LHCN-M2 (cell line): ENCODE data around the gene ULK3. TPM values are rescaled to one million over a fixed set of nuclear protein-coding genes. Genes with fewer than 3 reads are reported as not detected.

Source experiments
- DNase-seq: peaks from one replicate; pipeline ENCODE4 v3.0.0-alpha.2; 2012; ENCODE audit warnings: low read depth
- total RNA-seq: library from RNA; depleted of rRNA; stranded (reverse); fragments of >200 nt; gene quantifications from 2 replicates; pipeline ENCODE4 v1.2.3, GENCODE V29; 2014

ULK3 gene
- total RNA-seq, 1 experiment from 2014 or later = 31.5 TPM

DNA sequence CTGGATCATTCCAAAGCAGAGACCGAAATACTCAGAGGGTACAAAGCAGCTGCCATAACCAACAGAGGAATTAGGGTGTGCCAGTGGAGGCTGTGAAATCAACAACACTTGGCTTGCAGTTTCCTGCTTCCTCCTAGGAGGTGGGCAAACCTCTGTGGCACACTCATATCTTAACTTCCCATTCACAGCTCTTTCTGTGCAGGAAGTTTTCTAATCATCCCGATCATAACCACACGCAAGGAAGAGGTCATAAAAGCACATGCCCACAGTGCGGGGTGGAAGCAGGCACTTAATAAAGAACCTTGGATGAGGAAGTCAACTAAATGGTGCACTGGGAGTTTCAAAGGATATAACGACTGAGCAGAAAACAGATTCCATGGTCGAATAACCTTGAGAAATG is 25.1 kb upstream of the ULK3 start:
- peak; percentile 16 for DNase-seq

DNA sequence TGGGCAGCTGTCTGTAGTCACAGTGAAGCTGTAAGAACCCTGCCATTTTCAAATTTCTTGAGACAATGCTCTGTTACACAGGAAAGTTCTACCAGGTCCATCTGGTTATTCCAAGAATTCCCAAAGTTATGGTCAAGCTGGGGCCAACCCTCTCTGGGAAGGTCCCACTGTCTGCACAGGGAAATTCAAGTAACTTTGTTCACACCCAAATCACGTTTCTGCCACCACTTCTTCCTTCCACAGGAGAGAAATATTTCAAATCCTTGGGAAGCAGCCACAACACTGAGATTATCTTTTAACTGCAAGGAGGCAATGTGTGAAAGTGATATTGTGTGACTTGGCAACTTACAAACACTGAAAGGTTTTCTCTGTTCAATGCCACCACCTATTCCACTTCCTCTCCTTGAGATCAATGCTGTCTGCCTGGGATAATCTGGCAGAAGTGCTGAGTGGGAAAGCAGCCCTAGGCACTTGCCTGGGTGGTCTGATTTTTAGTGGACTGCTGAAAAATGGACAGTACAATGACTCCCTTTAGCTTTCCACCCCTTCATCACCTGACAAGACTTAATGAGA is 24.6 kb upstream of the ULK3 start:
- no peak for DNase-seq

DNA sequence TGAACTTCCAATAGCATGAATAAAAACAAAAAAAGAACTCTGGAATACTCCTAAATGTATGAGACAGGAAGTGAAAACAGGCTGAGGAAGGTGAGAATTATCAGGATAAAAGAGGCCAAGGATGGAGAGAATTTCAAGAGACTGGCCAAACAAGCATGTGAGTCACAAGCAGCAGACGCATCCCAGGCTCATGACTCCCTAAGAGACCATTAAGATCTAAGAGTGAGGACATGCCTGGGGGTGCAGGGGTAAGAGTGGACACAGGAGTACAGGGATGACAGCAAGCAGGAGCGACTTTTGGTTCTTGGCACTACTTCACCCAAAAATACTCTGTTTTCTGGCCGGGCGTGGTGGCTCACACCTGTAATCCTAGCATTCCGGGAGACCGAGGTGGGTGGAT is 23.1 kb upstream of the ULK3 start:
- peak; percentile 57 for DNase-seq

DNA sequence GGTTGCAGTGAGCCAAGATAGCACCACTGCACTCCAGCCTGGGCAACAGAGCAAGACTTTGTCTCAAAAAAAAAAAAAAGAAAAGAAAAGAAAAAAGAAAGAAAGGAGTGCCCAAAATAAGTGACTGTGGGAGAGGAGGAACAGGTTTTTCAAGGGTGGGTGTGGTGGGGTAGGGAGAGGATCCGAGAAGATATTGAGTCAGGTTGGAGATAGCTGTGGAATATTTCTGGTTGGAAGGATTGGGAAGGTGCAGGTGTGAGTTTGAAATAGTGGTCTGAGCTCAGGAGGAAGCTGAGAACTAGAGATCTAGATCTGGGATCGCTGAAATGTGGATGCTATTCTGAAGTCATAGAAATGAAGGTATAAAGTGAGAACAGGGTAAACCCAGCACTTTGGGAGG is 22.4 kb upstream of the ULK3 start:
- no peak for DNase-seq

DNA sequence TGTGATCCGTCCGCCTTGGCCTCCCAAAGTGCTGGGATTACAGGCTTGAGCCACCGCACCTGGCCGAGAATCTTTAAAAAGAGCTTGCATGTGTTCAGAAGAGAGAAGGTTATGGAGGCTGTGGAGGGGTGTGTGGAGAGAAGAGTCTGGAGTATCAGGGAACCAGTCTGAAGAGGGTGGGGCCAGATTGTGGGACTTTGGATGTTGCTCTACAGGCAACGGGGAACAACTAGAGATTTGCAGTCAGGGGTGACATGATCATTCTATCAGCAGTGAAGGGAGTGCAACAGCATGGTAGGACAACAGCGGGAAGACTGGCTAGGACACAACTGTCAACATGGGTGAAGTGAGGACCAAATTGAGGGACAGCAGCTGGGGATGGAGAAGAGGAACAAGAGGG is 21.3 kb upstream of the ULK3 start:
- DNase-seq = no peak

DNA sequence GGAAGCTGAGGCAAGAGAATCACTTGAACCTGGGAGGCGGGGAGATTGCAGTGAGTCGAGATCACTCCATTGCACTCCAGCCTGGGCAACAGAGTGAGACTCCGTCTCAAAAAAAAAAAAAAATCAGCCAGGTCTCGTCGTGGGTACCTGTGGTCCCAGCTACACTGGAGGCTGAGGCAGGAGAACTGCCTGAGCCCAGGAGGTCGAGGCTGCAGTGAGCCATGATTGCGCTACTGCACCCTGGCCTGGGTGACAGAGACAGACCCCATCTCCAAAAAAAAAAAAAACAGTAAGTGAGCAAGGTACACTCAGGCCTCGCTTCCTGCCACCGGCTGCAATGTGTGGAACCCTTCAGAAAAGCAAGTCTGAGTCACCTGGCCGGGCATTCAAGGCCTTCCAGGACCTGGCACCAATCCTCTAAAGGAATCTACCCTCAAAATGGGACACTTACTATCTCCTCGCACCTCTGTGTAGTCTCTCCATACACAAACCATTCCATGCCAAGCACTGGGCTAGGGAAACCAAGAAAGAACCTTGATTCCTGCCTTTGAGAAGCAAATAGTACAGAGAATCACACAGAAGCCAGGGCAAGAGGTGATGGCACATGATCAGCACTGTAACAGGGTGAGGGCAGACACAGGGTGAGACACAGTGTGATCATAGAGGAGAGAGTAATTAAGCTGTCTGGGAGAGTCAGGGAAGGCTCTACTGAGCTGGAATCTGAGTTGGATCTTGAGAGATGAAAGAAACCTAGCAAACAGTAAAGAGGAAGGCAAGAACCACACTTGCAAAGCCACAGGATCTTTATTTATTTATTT is 20.5 kb upstream of the ULK3 start:
- no peak for DNase-seq

DNA sequence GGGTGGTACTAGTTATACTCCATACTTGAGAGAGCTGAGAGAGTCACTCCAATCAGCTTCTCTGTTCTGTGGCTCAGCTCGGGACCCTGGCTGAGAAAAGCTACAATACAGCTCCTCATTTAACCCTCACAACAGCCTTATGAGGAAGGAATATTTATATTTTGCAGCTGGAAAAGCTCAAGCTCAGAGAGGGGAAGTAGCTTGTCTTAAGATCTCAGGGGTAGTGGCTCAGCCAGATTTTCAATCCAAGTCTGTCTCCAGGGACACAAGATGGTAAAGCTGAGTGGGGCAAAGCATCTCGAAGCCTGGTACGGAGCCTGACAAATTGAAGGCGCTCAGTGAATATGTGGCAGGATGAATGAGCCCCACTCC is 15.4 kb upstream of the ULK3 start:
- no peak for DNase-seq

DNA sequence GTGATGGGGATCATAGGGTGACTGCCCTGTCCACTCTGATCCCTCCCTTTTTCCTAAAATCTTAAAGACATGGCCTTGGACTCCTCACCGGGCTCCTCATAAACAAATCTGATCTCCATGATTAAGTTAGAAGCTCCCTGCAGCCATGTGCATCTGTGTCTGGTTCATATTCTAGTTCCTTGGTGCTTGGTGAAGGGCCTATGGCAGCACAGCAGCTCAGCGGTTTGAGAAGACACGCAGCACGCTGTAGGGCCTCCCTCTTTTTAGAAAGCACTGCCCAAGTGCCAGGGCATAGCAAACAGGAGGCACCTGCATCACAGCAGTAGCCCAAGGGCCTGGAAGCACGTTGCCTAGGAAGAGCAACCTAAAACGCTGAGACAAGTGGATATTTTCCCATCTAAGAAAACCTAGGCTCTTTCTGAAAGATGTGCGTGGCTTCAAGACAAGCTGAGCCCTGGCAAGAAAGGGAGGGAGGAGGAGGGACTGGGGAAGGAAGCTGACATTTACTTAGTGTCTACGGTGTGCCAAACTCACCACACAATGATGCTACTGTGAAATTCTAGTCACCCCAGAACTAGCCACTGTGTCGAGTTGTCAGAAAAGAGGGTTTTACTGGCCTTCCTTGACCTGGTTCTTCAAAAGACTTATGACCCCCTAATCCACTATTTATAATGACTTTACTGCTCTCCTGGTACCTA is 14.9 kb upstream of the ULK3 start:
- no peak for DNase-seq

DNA sequence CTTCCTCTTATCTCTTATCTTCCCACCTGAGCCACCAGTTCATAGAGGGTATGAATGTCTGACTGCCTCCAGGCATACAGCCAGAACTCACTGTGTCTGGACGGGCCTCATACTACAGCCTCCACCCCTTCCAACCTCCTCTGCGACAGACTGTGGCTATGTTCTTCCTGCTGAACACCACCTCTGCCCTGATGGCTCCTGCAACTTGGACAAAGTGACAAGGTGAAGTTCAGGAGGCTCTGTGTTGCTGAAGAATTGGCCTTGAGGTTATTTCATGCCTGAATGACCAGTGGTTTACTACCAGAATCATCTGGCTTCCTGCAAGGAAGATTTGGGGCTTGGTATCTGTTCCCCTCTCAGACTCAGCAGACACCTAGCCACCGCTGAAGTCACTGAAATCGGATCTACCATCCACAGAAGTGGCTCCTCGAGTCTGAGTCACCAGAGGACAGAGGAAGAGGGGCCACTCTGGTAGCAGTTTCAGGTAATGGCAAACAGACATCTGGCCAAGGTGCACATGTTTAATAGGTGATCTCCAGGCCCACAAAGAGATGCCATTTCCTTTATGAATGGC is 14.2 kb upstream of the ULK3 start:
- DNase-seq = no peak

DNA sequence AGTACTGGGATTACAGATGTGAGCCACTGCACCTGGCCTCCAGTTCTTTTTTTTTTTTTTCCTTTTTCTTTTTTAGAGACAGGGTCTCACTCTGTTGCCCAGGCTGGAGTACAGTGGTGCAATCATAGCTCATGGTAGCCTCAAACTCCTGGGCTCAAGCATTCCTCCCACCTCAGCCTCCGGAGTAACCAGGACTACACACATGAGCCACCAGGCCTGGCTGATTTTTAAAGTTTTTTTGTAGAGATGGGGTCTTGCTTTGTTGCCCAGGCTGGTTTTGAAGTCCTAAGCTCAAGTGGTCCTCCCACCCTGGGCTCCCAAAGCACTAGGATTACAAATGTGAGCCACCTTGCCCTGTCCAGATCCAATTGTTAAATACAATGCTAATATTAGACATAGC is 13.6 kb upstream of the ULK3 start:
- no peak for DNase-seq

DNA sequence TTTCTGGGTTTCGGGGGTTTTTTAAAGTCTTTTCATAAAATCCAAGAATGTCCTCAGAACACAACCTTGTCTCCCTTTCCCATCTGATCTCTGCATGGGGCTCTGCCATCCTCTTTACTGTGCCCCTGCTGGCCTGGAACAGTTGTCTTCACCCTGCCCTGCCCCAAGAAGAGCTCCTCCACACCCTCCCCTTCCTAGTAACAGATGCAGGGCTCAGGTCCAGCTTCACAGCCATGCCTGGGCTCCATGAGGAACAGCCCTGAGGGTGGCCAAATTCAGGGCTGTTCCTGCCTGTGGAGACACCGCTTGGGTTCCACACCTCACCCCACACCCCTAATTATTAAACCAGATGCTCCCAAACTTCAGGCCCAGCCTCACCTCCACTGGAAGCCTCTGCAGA is 12.9 kb upstream of the ULK3 start:
- peak; percentile 56 for DNase-seq

DNA sequence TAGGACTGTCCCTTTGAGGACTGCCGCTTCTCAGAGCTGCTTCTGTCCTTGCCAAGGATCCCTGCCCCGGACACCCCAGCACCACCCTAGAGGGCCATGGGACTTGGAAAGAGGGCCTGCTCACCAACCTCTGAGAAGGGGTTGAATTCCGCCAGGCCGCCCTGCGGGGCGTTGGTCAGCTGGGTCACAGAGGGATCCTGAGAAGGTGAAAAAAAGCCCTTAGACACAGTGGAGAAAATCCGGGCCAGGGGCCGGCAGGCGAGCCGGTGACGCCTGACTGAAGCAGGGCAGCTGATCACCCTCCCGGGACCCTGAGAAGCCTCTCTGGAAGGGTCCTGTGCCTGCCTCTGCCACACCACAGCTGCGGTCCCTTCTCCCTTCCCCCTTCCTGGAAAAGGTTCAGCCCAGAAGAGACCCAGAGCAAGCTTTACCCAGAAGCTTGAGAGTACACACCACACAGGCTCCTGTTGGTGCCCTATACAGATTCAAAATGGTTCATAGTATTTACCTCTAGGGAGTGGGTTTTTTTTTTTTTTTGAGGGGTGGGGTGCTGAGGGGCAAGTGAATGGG is 11.6 kb upstream of the ULK3 start:
- DNase-seq = no peak

DNA sequence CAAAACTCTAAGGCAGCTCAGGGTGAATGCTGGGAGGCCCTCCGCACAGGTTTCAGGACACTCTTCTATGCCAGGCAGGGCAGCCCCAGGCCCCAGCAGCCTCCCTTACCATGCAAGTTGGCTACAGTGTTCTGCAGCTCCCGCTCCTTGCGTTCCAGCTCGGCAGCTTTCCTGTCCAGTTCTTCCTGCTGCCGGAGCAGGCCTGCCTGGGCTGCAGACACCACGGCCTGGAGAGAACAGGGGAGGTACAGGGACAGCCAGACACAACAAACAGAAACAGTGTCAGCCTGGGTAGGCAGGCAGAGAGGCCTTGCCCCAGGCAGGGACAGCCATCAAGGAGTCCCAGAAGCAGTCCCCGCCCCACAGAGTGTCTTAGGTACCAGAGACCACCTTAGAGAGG is 9.0 kb upstream of the ULK3 start:
- DNase-seq = no peak

DNA sequence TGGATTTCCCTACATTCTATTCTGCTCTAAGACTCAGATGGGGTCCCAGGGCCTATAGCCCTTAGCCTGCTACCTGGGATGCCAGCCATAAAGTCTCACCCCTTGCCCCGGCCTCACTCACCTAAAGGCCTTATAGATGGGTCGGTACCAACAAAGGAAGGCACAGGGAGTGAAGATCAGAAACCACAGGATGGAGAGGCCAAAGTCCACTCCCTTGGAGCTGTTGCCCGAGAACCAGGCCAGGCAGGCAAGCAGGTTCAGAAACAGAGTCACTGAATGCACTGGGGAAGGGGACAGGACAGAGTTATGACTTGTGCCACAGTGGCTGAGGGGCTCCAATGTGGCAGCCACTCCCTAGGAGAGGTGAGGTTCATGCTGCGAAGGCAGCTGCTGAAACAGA is 7.4 kb upstream of the ULK3 start:
- no peak for DNase-seq

DNA sequence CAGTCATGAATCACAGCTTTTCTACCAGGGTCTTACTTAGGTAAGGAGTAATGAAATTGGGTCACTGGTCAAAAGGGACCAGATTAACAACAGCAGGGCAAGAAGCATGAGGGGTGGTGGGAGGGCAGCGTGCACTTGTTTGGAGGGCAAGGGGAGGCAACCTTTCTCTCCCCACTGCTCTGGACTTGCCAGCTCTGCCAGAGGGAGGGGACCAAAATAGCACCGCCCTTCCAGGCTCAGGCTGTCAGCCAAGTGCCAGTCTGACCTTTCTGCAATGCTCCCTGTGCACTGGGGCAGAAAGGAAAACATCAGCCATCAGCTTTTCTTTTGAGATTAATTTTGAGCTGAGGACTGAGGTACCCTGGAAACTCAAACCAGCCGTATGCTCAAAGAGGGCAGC is 4.5 kb upstream of the ULK3 start:
- no peak for DNase-seq

DNA sequence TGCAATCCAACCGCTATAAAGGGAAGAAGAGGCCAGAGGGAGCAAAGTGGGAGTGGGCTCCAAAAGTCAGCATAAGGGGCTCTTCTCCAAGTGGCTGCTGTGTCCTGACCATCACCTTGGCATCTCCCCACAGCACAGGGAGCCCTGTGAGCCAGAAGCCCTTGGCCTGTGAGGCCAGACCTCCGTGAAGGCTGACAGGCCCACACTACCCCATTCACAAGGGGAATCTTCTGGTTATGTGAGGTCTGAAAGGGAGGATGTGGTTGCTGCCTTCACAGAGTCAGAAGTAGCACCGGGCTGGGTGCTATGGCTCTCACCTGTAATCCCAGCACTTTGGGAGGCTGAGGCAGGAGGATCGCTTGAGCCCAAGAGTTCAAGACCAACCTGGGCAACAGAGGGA is 2.6 kb upstream of the ULK3 start:
- no peak for DNase-seq

DNA sequence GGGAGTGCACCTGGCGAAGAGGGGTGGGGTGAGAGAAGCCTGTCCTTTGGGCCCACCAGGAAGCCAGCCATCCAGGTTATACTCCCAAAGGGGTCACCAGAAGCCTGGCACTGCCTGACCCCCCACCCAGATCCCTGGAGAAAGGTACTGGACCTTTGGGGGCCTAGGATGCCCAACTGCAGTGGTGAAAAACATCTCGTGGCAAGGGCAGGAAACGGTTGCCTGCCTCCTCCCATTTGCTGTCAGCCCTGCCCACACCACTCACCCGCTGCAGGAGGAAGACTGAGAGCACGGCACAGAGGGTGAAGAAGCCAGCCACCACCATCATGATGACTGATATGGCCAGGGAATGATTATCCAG is 2.2 kb upstream of the ULK3 start:
- no peak for DNase-seq

DNA sequence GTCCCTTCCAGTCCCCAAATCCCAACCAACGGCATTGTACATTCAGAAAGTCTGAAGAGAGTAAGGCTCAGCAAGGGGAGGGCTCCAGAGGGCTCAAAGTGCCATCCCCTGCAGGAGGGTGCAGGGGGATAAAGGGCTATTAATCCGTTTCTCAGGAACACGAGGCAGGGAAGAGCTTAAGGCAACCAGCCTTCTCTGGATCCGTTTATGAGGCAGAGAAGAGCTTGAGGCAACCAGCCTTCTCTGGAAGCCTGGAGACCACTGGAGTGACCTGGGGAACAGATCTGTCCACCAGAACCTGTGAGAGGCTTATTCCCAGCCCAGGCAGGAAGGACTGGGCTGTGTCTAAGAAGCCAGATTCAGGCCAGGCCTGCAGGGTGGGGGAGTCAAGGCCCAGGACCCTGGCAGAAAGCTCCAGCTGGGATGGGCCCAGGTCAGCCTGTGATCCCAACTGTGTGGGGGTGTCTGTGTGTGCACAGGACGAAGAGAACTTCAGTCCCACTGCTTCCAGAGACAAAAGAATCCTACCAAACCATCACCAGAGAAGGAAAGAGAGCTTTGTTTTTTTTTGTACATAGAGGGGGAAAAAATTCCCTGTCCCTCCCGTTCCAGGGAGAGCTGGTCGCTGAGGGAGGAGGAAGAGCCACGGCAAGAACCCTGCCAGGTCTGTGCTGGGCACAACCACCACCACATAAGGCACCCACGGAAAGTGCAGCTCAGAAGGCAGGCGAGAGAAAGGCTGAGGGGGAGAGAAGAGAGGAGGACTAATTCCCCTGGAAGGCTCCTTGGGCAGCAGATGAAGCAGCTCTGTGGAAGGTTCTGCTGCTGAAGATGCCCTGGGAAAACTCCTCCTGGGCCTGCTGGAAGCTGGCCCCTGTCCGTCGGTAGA is 1.6 kb upstream of the ULK3 start:
- no peak for DNase-seq

DNA sequence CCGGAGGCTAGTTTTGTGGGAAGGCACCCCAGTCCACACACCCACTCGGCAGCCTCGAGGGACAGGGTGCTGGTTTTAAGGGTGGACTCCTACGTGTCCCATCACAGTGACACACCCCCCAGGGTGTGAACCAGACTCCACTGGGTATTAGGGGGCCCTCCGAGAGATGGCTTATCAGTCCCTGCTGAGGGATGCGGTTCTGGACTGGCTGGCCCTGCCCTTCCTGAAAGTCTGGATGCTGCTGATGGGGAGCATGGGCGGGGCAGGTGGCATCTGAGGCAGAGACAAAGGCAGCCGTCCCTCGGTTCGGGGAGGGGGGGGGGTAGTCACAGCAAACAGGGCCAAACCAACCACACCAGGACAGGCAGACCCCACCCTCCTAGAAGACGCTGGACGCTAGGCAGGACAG is 939 bp upstream of the ULK3 start:
- no peak for DNase-seq

DNA sequence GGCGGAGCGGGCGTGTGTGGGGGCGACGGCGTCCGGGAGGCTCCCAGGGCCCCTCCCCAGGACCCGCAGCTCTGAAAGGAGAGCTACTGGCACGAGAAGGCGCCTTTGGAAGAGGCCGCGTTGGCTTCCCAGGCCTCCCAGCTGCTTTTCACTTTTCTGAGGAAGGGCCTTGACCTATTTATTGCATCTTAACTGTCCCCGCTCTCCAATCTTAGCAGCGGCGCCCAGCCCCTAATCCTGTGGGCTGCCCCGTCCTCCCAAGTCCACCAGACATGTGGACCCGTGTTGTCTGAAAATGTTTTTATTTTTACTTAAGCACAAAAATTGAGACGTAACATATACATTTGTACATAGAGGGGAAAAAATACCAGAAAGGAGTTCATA is 481 bp upstream of the ULK3 start:
- no peak for DNase-seq

DNA sequence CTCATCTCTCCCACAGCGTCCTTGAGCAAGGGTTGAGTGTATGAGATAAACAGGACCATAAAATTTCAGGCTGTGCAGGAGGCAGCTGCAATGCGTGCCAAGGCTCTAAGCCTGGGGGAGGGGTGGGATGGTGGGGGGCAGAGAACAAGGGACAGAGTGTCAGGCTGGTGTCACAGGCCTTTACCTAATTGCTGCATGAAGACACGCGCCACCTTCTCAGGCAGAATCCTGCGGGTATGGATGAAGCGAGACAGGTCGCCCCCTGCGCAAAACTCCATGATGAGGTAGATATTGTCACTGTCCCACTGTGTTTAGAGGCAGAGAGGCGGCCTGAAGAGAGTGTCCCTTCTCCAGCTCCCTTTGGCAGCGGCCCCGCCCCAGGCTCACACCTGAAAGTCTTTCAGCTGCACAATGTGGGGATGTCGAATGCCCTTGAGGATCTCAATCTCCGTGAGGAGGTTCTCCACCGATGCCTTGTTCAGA is 1.0 kb downstream of the ULK3 start:
- DNase-seq = no peak
